ENCODE results near the gene MITD1. TPM values are rescaled to one million over a fixed set of nuclear protein-coding genes. Genes with fewer than 3 reads are reported as not detected.

The MITD1 gene
- polyA plus RNA-seq, 1 donor from 2014 or later = 87.7 TPM

DNA sequence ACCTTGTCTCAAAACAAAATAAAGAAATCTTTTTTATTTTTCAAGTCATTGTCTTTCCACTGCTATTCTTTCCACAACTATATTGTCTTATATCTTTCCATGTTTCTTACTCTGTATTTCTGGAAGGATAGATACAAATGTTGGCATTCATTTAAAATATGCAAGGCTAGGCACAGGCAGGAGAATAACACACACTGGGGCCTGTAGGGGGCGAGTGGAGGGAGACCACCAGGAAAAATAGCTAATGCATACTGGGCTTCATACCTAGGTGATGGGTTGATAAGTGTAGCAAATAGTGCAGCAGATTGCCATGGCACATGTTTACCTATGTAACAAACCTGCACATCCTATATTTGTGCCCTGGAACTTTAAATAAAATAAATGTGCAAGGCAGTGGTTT lies 9.7 kb upstream of the MITD1 start:
- Histone ChIP-seq H3K27me3 (ENCODE audit: insufficient read depth, low read depth, low read length) (no peaks in the 10 kb centered on the region), H2AFZ (ENCODE audit: low read depth, low read length) (no peak overlapping the region), H3K27ac (ENCODE audit: low read length) (no peak overlapping the region), H3K9me2 (ENCODE audit: insufficient read depth, low read length) (no peaks in the 10 kb centered on the region), H3K9me3 (ENCODE audit: low read length) (no peaks in the 10 kb centered on the region), H3F3A (ENCODE audit: insufficient read depth, low read length, poor library complexity, severe bottlenecking) (no peaks in the 10 kb centered on the region), H3K36me3 (ENCODE audit: insufficient read depth, low read length) (no peaks in the 10 kb centered on the region), H3K4me2 (ENCODE audit: low read length) (no peak overlapping the region), H3K4me3 (ENCODE audit: low read length) (no peak overlapping the region), H3K9ac (ENCODE audit: low read length) (no peak overlapping the region), H4K20me1 (ENCODE audit: insufficient read depth) (no peaks in the 10 kb centered on the region), H3K79me2 (replicated peaks; ENCODE audit: insufficient read depth, low read length) (peaks cover 12% of the 10 kb centered on the region)
- TF ChIP-seq, protein P1, sequence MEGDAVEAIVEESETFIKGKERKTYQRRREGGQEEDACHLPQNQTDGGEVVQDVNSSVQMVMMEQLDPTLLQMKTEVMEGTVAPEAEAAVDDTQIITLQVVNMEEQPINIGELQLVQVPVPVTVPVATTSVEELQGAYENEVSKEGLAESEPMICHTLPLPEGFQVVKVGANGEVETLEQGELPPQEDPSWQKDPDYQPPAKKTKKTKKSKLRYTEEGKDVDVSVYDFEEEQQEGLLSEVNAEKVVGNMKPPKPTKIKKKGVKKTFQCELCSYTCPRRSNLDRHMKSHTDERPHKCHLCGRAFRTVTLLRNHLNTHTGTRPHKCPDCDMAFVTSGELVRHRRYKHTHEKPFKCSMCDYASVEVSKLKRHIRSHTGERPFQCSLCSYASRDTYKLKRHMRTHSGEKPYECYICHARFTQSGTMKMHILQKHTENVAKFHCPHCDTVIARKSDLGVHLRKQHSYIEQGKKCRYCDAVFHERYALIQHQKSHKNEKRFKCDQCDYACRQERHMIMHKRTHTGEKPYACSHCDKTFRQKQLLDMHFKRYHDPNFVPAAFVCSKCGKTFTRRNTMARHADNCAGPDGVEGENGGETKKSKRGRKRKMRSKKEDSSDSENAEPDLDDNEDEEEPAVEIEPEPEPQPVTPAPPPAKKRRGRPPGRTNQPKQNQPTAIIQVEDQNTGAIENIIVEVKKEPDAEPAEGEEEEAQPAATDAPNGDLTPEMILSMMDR (IDR thresholded peaks at IDR 0.05; ENCODE audit: poor library complexity, severe bottlenecking) = peak; percentile 11
- no peak for TF ChIP-seq MXI1 (conservative IDR thresholded peaks at IDR 0.05; ENCODE audit: poor library complexity, severe bottlenecking)

DNA sequence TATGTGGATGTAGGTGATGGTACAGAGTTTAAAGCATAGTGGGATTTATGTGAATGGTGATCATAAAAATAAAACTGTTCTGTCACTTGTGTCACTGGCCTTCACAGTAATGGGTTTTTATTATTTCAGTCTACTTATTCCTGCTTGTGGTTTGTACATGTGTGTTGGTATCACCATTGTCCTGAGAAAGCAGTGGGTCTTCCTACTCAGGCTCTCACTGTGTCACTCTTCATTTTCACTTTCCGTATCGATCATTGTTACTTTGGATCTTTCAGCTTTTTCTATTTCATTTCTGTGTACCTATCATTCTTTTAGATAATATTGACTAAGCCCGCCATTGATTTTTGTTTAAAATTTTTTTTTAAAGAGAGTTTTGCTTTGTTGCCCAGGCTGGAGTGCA lies 7.5 kb upstream of the MITD1 start:
- Histone ChIP-seq H3K79me2 (replicated peaks; ENCODE audit: insufficient read depth, low read length) (peaks cover 28% of the 10 kb centered on the region), H3K9me3 (ENCODE audit: low read length) (no peaks in the 10 kb centered on the region), H3K9me2 (ENCODE audit: insufficient read depth, low read length) (no peaks in the 10 kb centered on the region), H3K4me3 (ENCODE audit: low read length) (no peak overlapping the region), H3K36me3 (ENCODE audit: insufficient read depth, low read length) (no peaks in the 10 kb centered on the region), H3F3A (ENCODE audit: insufficient read depth, low read length, poor library complexity, severe bottlenecking) (no peaks in the 10 kb centered on the region), H4K20me1 (ENCODE audit: insufficient read depth) (no peaks in the 10 kb centered on the region), H2AFZ (ENCODE audit: low read depth, low read length) (no peak overlapping the region), H3K4me2 (ENCODE audit: low read length) (no peak overlapping the region), H3K27ac (ENCODE audit: low read length) (no peak overlapping the region), H3K9ac (ENCODE audit: low read length) (no peak overlapping the region), H3K27me3 (ENCODE audit: insufficient read depth, low read depth, low read length) (no peaks in the 10 kb centered on the region)
- TF ChIP-seq POLR2AphosphoS5 (IDR thresholded peaks at IDR 0.05) = no peak
- TF ChIP-seq EP300 (conservative IDR thresholded peaks at IDR 0.05; ENCODE audit: poor library complexity, severe bottlenecking) = no peak

DNA sequence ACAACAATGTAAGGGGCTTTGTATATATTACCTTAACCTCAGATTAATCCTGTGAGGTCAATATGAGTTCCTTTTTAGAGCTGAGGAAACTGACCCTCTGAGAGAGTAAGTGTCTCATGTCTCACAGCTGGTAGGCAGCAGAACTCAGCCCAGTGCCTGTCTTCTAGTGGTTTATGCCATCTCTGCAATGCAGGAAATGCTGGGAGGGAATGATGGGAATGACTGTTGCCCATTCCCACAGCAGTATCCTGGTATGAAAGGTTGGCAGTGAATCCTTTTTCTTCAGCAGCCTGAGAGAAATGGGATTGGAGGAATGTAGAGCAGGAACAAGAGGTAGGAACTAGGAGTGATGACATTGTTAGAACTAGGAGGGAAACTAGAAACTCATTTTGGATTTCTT lies 6.2 kb upstream of the MITD1 start:
- Histone ChIP-seq H3K4me3 (ENCODE audit: low read length) (no peak overlapping the region), H3K27me3 (ENCODE audit: insufficient read depth, low read depth, low read length) (no peaks in the 10 kb centered on the region), H3K36me3 (ENCODE audit: insufficient read depth, low read length) (no peaks in the 10 kb centered on the region), H3K27ac (ENCODE audit: low read length) (no peak overlapping the region), H3F3A (ENCODE audit: insufficient read depth, low read length, poor library complexity, severe bottlenecking) (no peaks in the 10 kb centered on the region), H2AFZ (ENCODE audit: low read depth, low read length) (no peak overlapping the region), H4K20me1 (ENCODE audit: insufficient read depth) (no peaks in the 10 kb centered on the region), H3K9ac (ENCODE audit: low read length) (no peak overlapping the region), H3K9me3 (ENCODE audit: low read length) (no peaks in the 10 kb centered on the region), H3K79me2 (replicated peaks; ENCODE audit: insufficient read depth, low read length) (peaks cover 37% of the 10 kb centered on the region), H3K9me2 (ENCODE audit: insufficient read depth, low read length) (no peaks in the 10 kb centered on the region), H3K4me2 (ENCODE audit: low read length) (no peak overlapping the region)
- no peak for TF ChIP-seq TAF1 (IDR thresholded peaks at IDR 0.05; ENCODE audit: low read depth)
- no peak for TF ChIP-seq EZH2 (IDR thresholded peaks at IDR 0.05; ENCODE audit: borderline replicate concordance, insufficient read depth, low read length, poor library complexity, severe bottlenecking)
- TF ChIP-seq SMC3 (conservative IDR thresholded peaks at IDR 0.05; ENCODE audit: poor library complexity) = no peak
- TF ChIP-seq RAD21 (conservative IDR thresholded peaks at IDR 0.05) = no peak

DNA sequence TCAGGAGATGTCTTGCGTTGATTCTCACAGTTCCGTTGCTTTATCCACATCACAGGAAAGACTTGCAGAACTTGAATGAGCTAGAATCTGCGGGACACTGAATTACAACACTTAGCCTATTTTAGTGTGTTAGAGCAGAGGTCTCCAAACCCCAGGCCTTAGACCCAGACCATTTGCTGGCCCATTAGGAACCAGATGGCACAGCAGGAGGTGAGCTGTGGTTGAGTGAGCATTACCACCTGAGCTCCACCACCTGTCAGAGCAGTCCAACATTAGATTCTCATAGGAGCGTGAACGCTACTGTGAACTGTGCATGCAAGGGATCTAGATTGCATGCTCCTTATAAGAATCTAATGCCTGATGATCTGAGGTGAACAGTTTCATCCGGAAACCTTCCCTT lies 4.0 kb upstream of the MITD1 start:
- H3K9me2 ChIP-seq (ENCODE audit: insufficient read depth, low read length) = no peaks in the 10 kb centered on the region
- TF ChIP-seq, protein P1 (IDR thresholded peaks at IDR 0.05; ENCODE audit: poor library complexity, severe bottlenecking) = no peak
- TF ChIP-seq, protein P2, sequence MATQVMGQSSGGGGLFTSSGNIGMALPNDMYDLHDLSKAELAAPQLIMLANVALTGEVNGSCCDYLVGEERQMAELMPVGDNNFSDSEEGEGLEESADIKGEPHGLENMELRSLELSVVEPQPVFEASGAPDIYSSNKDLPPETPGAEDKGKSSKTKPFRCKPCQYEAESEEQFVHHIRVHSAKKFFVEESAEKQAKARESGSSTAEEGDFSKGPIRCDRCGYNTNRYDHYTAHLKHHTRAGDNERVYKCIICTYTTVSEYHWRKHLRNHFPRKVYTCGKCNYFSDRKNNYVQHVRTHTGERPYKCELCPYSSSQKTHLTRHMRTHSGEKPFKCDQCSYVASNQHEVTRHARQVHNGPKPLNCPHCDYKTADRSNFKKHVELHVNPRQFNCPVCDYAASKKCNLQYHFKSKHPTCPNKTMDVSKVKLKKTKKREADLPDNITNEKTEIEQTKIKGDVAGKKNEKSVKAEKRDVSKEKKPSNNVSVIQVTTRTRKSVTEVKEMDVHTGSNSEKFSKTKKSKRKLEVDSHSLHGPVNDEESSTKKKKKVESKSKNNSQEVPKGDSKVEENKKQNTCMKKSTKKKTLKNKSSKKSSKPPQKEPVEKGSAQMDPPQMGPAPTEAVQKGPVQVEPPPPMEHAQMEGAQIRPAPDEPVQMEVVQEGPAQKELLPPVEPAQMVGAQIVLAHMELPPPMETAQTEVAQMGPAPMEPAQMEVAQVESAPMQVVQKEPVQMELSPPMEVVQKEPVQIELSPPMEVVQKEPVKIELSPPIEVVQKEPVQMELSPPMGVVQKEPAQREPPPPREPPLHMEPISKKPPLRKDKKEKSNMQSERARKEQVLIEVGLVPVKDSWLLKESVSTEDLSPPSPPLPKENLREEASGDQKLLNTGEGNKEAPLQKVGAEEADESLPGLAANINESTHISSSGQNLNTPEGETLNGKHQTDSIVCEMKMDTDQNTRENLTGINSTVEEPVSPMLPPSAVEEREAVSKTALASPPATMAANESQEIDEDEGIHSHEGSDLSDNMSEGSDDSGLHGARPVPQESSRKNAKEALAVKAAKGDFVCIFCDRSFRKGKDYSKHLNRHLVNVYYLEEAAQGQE (IDR thresholded peaks at IDR 0.05; ENCODE audit: borderline replicate concordance) = no peak
- TF ChIP-seq MXI1 (conservative IDR thresholded peaks at IDR 0.05; ENCODE audit: poor library complexity, severe bottlenecking) = no peak
- no peak for TF ChIP-seq SMC3 (conservative IDR thresholded peaks at IDR 0.05; ENCODE audit: poor library complexity)
- TF ChIP-seq EZH2 (IDR thresholded peaks at IDR 0.05; ENCODE audit: borderline replicate concordance, insufficient read depth, low read length, poor library complexity, severe bottlenecking) = no peak
- TF ChIP-seq EP300 (conservative IDR thresholded peaks at IDR 0.05; ENCODE audit: poor library complexity, severe bottlenecking) = no peak
- no peak for TF ChIP-seq TAF1 (IDR thresholded peaks at IDR 0.05; ENCODE audit: low read depth)
- no peak for TF ChIP-seq RAD21 (conservative IDR thresholded peaks at IDR 0.05)
- no peak for TF ChIP-seq POLR2AphosphoS5 (IDR thresholded peaks at IDR 0.05)
- no peak overlapping the region for H3K4me2 ChIP-seq (ENCODE audit: low read length)
- no peak overlapping the region for H3K27ac ChIP-seq (ENCODE audit: low read length)
- H3K9me3 ChIP-seq (ENCODE audit: low read length) = no peaks in the 10 kb centered on the region
- no peaks in the 10 kb centered on the region for H4K20me1 ChIP-seq (ENCODE audit: insufficient read depth)
- peaks cover 50% of the 10 kb centered on the region for H3K79me2 ChIP-seq (replicated peaks; ENCODE audit: insufficient read depth, low read length)
- no peak overlapping the region for H2AFZ ChIP-seq (ENCODE audit: low read depth, low read length)
- no peak overlapping the region for H3K4me3 ChIP-seq (ENCODE audit: low read length)
- H3K9ac ChIP-seq (ENCODE audit: low read length) = no peak overlapping the region
- H3K36me3 ChIP-seq (ENCODE audit: insufficient read depth, low read length) = no peaks in the 10 kb centered on the region
- no peaks in the 10 kb centered on the region for H3K27me3 ChIP-seq (ENCODE audit: insufficient read depth, low read depth, low read length)
- H3F3A ChIP-seq (ENCODE audit: insufficient read depth, low read length, poor library complexity, severe bottlenecking) = no peaks in the 10 kb centered on the region
